Measurements from ENCODE around the gene DUOX2.
A peak's percentile ranks its signal among the peaks of the same experiment; 100 is the strongest.
"Not testable (repeated sequence)": the region's sequence is repeated elsewhere in the genome, so short reads cannot be mapped to it uniquely, and the experiment has no call there.

The DUOX2 gene

DNA sequence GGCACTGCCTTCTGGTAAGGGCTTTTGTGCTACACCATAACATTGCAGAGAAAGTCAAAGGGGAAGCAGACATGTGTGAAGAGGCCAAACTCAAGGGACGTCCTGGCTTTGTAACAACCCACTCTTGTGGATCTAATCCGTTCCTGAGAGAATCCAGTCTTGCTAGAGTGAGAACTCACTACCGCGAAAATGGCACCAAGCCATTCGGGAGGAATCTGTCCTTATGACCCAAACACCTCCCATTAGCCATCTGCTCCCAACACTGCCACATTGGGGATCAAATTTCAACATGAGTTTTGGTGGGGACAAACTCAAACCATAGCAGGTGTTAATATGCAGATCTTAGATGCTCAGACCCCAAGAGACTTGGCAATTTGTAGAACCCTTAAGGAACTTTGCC, 34.8 kb downstream of the DUOX2 start:
- not testable (repeated sequence) for H3K9me3 ChIP-seq (ENCODE audit: control insufficient read depth, low read length); H3K4me3 ChIP-seq (ENCODE audit: low read length); H3K4me1 ChIP-seq (ENCODE audit: control insufficient read depth, insufficient read depth, low read length); H3K27me3 ChIP-seq (replicated peaks; ENCODE audit: control insufficient read depth, insufficient read depth, low read length); DNase-seq (ENCODE audit: low read depth); H3K9ac ChIP-seq (ENCODE audit: low read length); H3K36me3 ChIP-seq (ENCODE audit: control insufficient read depth, insufficient read depth, low read length, severe bottlenecking)

DNA sequence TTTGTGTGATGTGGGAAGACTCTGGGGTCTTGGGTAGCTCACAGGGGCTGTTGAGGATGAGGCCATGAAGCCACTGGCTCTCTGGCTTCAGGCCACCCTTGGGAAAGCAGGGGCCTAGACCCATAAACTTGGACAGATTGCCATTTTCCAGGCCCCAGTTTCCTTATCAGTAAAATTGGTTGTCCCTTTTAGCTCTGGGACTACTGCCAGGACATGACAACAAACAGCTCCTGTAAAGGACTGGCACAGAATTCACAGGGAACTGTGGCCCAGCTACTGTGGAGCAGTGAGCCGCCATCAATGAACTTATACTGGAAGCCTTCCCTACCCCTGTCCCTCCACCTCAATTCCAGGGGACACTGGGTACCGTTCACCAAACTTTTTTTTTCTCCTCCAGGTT, 36.6 kb downstream of the DUOX2 start:
- DNase-seq (ENCODE audit: low read depth); H3K9ac ChIP-seq (ENCODE audit: low read length); H3K27me3 ChIP-seq (replicated peaks; ENCODE audit: control insufficient read depth, insufficient read depth, low read length); H3K36me3 ChIP-seq (ENCODE audit: control insufficient read depth, insufficient read depth, low read length, severe bottlenecking); H3K9me3 ChIP-seq (ENCODE audit: control insufficient read depth, low read length); H3K4me1 ChIP-seq (ENCODE audit: control insufficient read depth, insufficient read depth, low read length); H3K4me3 ChIP-seq (ENCODE audit: low read length): not testable (repeated sequence)

GRCh38 chr15:45075440-45076320, 38.3 kb downstream of the DUOX2 start:
- not testable (repeated sequence) for DNase-seq (ENCODE audit: low read depth); H3K36me3 ChIP-seq (ENCODE audit: control insufficient read depth, insufficient read depth, low read length, severe bottlenecking); H3K4me3 ChIP-seq (ENCODE audit: low read length); H3K9ac ChIP-seq (ENCODE audit: low read length); H3K27me3 ChIP-seq (replicated peaks; ENCODE audit: control insufficient read depth, insufficient read depth, low read length); H3K4me1 ChIP-seq (ENCODE audit: control insufficient read depth, insufficient read depth, low read length); H3K9me3 ChIP-seq (ENCODE audit: control insufficient read depth, low read length)

DNA sequence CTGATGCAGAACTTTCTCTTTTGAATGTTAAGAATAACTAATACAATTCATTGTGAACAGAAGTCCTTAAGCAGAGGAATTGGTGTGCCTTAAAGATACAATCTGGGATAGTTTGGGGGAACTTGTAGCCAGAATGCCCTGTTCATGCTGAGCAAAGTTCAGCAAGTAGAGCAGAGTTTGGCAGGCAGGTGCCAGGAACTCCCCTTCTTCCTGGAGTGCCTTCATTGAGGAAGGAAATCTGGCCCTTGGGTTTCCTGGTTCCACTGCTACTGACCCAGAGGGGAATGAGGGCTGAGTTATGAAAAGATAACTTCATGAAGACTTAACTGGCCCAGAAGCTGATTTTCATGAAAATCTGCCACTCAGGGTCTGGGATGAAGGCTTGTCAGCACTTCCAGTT, 40.4 kb downstream of the DUOX2 start:
- not testable (repeated sequence) for H3K9ac ChIP-seq (ENCODE audit: low read length); H3K27me3 ChIP-seq (replicated peaks; ENCODE audit: control insufficient read depth, insufficient read depth, low read length); H3K4me3 ChIP-seq (ENCODE audit: low read length); H3K36me3 ChIP-seq (ENCODE audit: control insufficient read depth, insufficient read depth, low read length, severe bottlenecking); H3K9me3 ChIP-seq (ENCODE audit: control insufficient read depth, low read length); DNase-seq (ENCODE audit: low read depth); H3K4me1 ChIP-seq (ENCODE audit: control insufficient read depth, insufficient read depth, low read length)

- not testable (repeated sequence) for H3K4me1 ChIP-seq (ENCODE audit: control insufficient read depth, insufficient read depth, low read length); H3K4me3 ChIP-seq (ENCODE audit: low read length); H3K9me3 ChIP-seq (ENCODE audit: control insufficient read depth, low read length); H3K36me3 ChIP-seq (ENCODE audit: control insufficient read depth, insufficient read depth, low read length, severe bottlenecking); H3K27me3 ChIP-seq (replicated peaks; ENCODE audit: control insufficient read depth, insufficient read depth, low read length); H3K9ac ChIP-seq (ENCODE audit: low read length); DNase-seq (ENCODE audit: low read depth)
Observed at GRCh38 chr15:45069942-45070360, 44.0 kb downstream of the DUOX2 start.

DNA sequence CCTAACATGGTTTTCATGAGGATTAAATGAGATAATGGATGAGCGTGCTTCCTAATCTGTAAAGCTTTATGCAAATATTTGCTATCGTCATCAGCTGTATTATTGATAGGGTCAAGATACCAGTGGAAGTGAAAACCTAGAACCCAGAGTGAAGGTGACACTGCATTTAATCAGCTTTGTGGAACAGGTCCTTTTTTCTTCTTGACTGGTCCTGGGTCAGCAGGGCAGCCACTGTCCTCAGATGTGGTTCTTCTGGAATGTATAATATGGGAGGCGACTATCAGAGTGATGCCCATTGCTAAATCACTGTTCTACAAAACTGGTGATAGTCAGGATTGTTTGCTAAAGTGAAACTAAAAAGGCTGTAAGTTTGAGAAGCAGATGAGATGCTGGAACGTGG, 49.6 kb downstream of the DUOX2 start:
- Histone ChIP-seq H3K4me1 (ENCODE audit: control insufficient read depth, insufficient read depth, low read length) (no peaks in the 10 kb centered on the region), H3K9ac (ENCODE audit: low read length) (no peak overlapping the region), H3K4me3 (ENCODE audit: low read length) (no peak overlapping the region), H3K36me3 (ENCODE audit: control insufficient read depth, insufficient read depth, low read length, severe bottlenecking) (no peaks in the 10 kb centered on the region), H3K27me3 (replicated peaks; ENCODE audit: control insufficient read depth, insufficient read depth, low read length) (no peaks in the 10 kb centered on the region), H3K9me3 (ENCODE audit: control insufficient read depth, low read length) (no peaks in the 10 kb centered on the region)
- DNase-seq (ENCODE audit: low read depth) = peak; percentile 6

DNA sequence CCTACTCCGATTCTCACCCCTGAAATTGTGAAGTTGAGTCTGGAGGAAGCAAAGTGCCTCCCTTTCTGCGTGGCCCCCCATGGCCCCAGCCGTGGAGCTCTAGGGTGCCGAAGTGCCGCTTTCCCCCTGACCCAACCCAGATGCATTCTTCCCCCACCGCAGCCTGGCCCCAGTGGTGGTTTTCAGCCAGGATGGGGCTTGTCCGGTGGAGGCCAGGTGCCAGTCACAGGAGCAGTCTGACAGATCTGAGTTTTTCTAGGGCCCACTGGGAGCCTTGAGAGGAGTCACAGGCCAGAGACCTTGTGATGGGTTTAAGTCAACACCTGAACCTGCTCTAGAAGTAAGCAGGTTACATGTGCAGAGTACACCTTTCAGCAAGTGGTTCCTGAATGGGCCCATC, 51.7 kb downstream of the DUOX2 start:
- not testable (repeated sequence) for H3K9me3 ChIP-seq (ENCODE audit: control insufficient read depth, low read length); H3K36me3 ChIP-seq (ENCODE audit: control insufficient read depth, insufficient read depth, low read length, severe bottlenecking); H3K4me3 ChIP-seq (ENCODE audit: low read length); DNase-seq (ENCODE audit: low read depth); H3K27me3 ChIP-seq (replicated peaks; ENCODE audit: control insufficient read depth, insufficient read depth, low read length); H3K4me1 ChIP-seq (ENCODE audit: control insufficient read depth, insufficient read depth, low read length); H3K9ac ChIP-seq (ENCODE audit: low read length)

- not testable (repeated sequence) for DNase-seq (ENCODE audit: low read depth); H3K9ac ChIP-seq (ENCODE audit: low read length); H3K36me3 ChIP-seq (ENCODE audit: control insufficient read depth, insufficient read depth, low read length, severe bottlenecking)
Observed at GRCh38 chr15:45058690-45059675, 55.0 kb downstream of the DUOX2 start.

GRCh38 chr15:45052676-45053075, 61.3 kb downstream of the DUOX2 start:
- not testable (repeated sequence) for DNase-seq (ENCODE audit: low read depth); H3K27me3 ChIP-seq (replicated peaks; ENCODE audit: control insufficient read depth, insufficient read depth, low read length); H3K9ac ChIP-seq (ENCODE audit: low read length); H3K9me3 ChIP-seq (ENCODE audit: control insufficient read depth, low read length); H3K4me3 ChIP-seq (ENCODE audit: low read length); H3K4me1 ChIP-seq (ENCODE audit: control insufficient read depth, insufficient read depth, low read length)
- H3K36me3 ChIP-seq (ENCODE audit: control insufficient read depth, insufficient read depth, low read length, severe bottlenecking) = peaks cover 12% of the 10 kb centered on the region

More at GRCh38 chr15:45058690-45059675, 55.0 kb downstream of the DUOX2 start:
- H3K9me3 ChIP-seq (ENCODE audit: control insufficient read depth, low read length); H3K27me3 ChIP-seq (replicated peaks; ENCODE audit: control insufficient read depth, insufficient read depth, low read length); H3K4me1 ChIP-seq (ENCODE audit: control insufficient read depth, insufficient read depth, low read length); H3K4me3 ChIP-seq (ENCODE audit: low read length): not testable (repeated sequence)

DNA sequence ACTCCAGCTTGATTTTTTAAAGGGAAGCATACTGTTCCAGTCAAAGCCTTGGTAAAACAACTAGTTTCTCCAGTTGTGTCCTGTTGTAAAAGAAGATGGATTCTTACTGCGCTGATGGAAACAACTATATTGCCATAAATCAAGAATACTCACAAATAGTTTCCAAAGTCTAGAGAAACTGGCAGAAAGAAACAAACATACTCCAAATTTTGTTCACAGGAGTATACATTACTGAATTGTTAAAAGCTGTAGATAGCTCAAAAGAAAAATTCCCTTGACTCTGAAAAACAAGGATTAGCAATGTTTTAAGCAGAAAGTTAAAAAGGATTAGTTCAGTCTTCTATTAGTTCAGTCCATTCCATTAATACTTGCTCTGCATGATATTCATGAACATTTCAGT, 63.4 kb downstream of the DUOX2 start:
- Histone ChIP-seq H3K4me3 (ENCODE audit: low read length) (no peak overlapping the region), H3K9me3 (ENCODE audit: control insufficient read depth, low read length) (peaks cover 10% of the 10 kb centered on the region), H3K27me3 (replicated peaks; ENCODE audit: control insufficient read depth, insufficient read depth, low read length) (no peaks in the 10 kb centered on the region), H3K4me1 (ENCODE audit: control insufficient read depth, insufficient read depth, low read length) (no peaks in the 10 kb centered on the region), H3K36me3 (ENCODE audit: control insufficient read depth, insufficient read depth, low read length, severe bottlenecking) (peaks cover 12% of the 10 kb centered on the region), H3K9ac (ENCODE audit: low read length) (no peak overlapping the region)
- no peak for DNase-seq (ENCODE audit: low read depth)

Measured in adipocyte (in vitro differentiated cells).